NCI-H2171 treated with DMSO at 0.1 percent for 48 hours (cell line): ENCODE data around the gene SMARCA2.

Experiments used
- DNase-seq: peaks from one replicate; lab custom pipeline; 2025; lab: John Stamatoyannopoulos, UW

Gene SMARCA2

GRCh38 chr9:2093920-2094597, 78.9 kb downstream of the SMARCA2 start:
- DNase-seq = no peak

GRCh38 chr9:2096376-2096970, 81.3 kb downstream of the SMARCA2 start:
- DNase-seq = no peak

GRCh38 chr9:2106666-2107065, 91.5 kb downstream of the SMARCA2 start:
- no peak for DNase-seq

GRCh38 chr9:2107906-2108451, 92.8 kb downstream of the SMARCA2 start:
- DNase-seq = no peak

- no peak for DNase-seq
These were observed 94.0 kb downstream of the SMARCA2 start for GRCh38 chr9:2109069-2109650.

- no peak for DNase-seq
These were observed 94.9 kb downstream of the SMARCA2 start for GRCh38 chr9:2110036-2110435.

- no peak for DNase-seq
These were observed 100.9 kb downstream of the SMARCA2 start for GRCh38 chr9:2116073-2116472.

- DNase-seq = no peak
These were observed 102.4 kb downstream of the SMARCA2 start for GRCh38 chr9:2117527-2117926.

- DNase-seq = no peak
These were observed 104.4 kb downstream of the SMARCA2 start for GRCh38 chr9:2119566-2119965.

- no peak for DNase-seq
These were observed 106.0 kb downstream of the SMARCA2 start for GRCh38 chr9:2120926-2121689.

- no peak for DNase-seq
These were observed 107.2 kb downstream of the SMARCA2 start for GRCh38 chr9:2122299-2122698.

GRCh38 chr9:2125906-2126305, 110.8 kb downstream of the SMARCA2 start:
- no peak for DNase-seq

GRCh38 chr9:2126331-2126803, 111.2 kb downstream of the SMARCA2 start:
- DNase-seq = no peak

GRCh38 chr9:2127486-2127885, 112.3 kb downstream of the SMARCA2 start:
- DNase-seq = no peak

- no peak for DNase-seq
These were observed 113.0 kb downstream of the SMARCA2 start for GRCh38 chr9:2128141-2128540.

GRCh38 chr9:2128618-2129017, 113.5 kb downstream of the SMARCA2 start:
- DNase-seq = no peak

- DNase-seq = no peak
These were observed 115.8 kb downstream of the SMARCA2 start for GRCh38 chr9:2130941-2131340.

- DNase-seq = peak; percentile 69
These were observed 117.4 kb downstream of the SMARCA2 start for GRCh38 chr9:2132484-2133082.

GRCh38 chr9:2134391-2134790, 119.2 kb downstream of the SMARCA2 start:
- no peak for DNase-seq

- DNase-seq = no peak
These were observed 123.5 kb downstream of the SMARCA2 start for GRCh38 chr9:2138646-2139045.

GRCh38 chr9:2140600-2141223, 125.6 kb downstream of the SMARCA2 start:
- DNase-seq = no peak

GRCh38 chr9:2142212-2142611, 127.1 kb downstream of the SMARCA2 start:
- DNase-seq = no peak
